SJSA1 (cell line): ENCODE data around the gene IL13RA1. TPM values are rescaled to one million over a fixed set of nuclear protein-coding genes. Genes with fewer than 3 reads are reported as not detected.
"Not testable (repeated sequence)": the region's sequence is repeated elsewhere in the genome, so short reads cannot be mapped to it uniquely, and the experiment has no call there.

ENCODE experiments used
- DNase-seq, 2 experiments: peaks; one replicate each; pipeline ENCODE4 v3.0.0-alpha.2; 2015 to 2020; ENCODE audit warnings: low spot score in 2 of 2, low read depth in 1 of 2
- H3K27ac ChIP-seq: fragments of 250-450 bp; sonication (Bioruptor Pico); 2 replicates; pipeline ENCODE4 v1.5.1; 2020; ENCODE audit warnings: mild to moderate bottlenecking, moderate library complexity
- H3K27me3 ChIP-seq: fragments of 250-450 bp; sonication (Bioruptor Pico); replicated peaks from 2 replicates; pipeline ENCODE4 v1.5.1; 2020; ENCODE audit warnings: mild to moderate bottlenecking, moderate library complexity
- H3K36me3 ChIP-seq: fragments of 250-450 bp; sonication (Bioruptor Pico); 2 replicates; pipeline ENCODE4 v1.5.1; 2020; ENCODE audit warnings: mild to moderate bottlenecking
- H3K4me1 ChIP-seq: fragments of 250-450 bp; sonication (Bioruptor Pico); replicated peaks from 2 replicates; pipeline ENCODE4 v1.6.1; 2021; ENCODE audit warnings: mild to moderate bottlenecking
- H3K4me3 ChIP-seq: fragments of 250-450 bp; sonication (Bioruptor Pico); 2 replicates; pipeline ENCODE4 v1.5.1; 2020; ENCODE audit warnings: mild to moderate bottlenecking
- H3K9me3 ChIP-seq: fragments of 250-450 bp; sonication (Bioruptor Pico); replicated peaks from 2 replicates; pipeline ENCODE4 v1.5.1; 2020; ENCODE audit warnings: mild to moderate bottlenecking
- total RNA-seq: library from RNA; depleted of rRNA; stranded (reverse); fragments of >200 nt; shearing (Covaris generic); gene quantifications from 2 replicates; pipeline ENCODE4 v1.2.3, GENCODE V29; 2014

Gene IL13RA1
- total RNA-seq, 1 experiment from 2014 or later: 52.3 TPM

- no peak for DNase-seq
- H3K27ac ChIP-seq: no peak overlapping the region
- H3K4me3 ChIP-seq: no peak overlapping the region
- no peaks in the 10 kb centered on the region for H3K36me3 ChIP-seq
- H3K4me1 ChIP-seq: no peaks in the 10 kb centered on the region
- no peaks in the 10 kb centered on the region for H3K27me3 ChIP-seq
- no peaks in the 10 kb centered on the region for H3K9me3 ChIP-seq
Observed at GRCh38 chrX:118770133-118770760, 42.8 kb downstream of the IL13RA1 start.

- H3K36me3 ChIP-seq: no peaks in the 10 kb centered on the region
- no peaks in the 10 kb centered on the region for H3K9me3 ChIP-seq
- H3K4me1 ChIP-seq: no peaks in the 10 kb centered on the region
- DNase-seq: no peak
- H3K27ac ChIP-seq: no peak overlapping the region
- H3K27me3 ChIP-seq: no peaks in the 10 kb centered on the region
- H3K4me3 ChIP-seq: no peak overlapping the region
Observed at GRCh38 chrX:118772051-118772450, 44.6 kb downstream of the IL13RA1 start.

- Histone ChIP-seq H3K27ac (no peak overlapping the region), H3K4me3 (no peak overlapping the region), H3K27me3 (no peaks in the 10 kb centered on the region), H3K9me3 (no peaks in the 10 kb centered on the region), H3K4me1 (no peaks in the 10 kb centered on the region), H3K36me3 (no peaks in the 10 kb centered on the region)
- no peak for DNase-seq
Observed at GRCh38 chrX:118773782-118774181, 46.4 kb downstream of the IL13RA1 start.

- no peak overlapping the region for H3K4me3 ChIP-seq
- DNase-seq: no peak
- no peaks in the 10 kb centered on the region for H3K9me3 ChIP-seq
- no peaks in the 10 kb centered on the region for H3K27me3 ChIP-seq
- no peak overlapping the region for H3K27ac ChIP-seq
- H3K4me1 ChIP-seq: no peaks in the 10 kb centered on the region
- no peaks in the 10 kb centered on the region for H3K36me3 ChIP-seq
Observed at GRCh38 chrX:118779581-118779980, 52.2 kb downstream of the IL13RA1 start.

- Histone ChIP-seq H3K27me3 (no peaks in the 10 kb centered on the region), H3K9me3 (no peaks in the 10 kb centered on the region), H3K4me1 (no peaks in the 10 kb centered on the region), H3K27ac (no peak overlapping the region), H3K36me3 (no peaks in the 10 kb centered on the region), H3K4me3 (no peak overlapping the region)
- no peak for DNase-seq
Observed at GRCh38 chrX:118780509-118780908, 53.1 kb downstream of the IL13RA1 start.

GRCh38 chrX:118780911-118781310 lies 53.5 kb downstream of the IL13RA1 start:
- no peak for DNase-seq
- no peak overlapping the region for H3K27ac ChIP-seq

GRCh38 chrX:118795528-118796280 lies 68.3 kb downstream of the IL13RA1 start:
- no peaks in the 10 kb centered on the region for H3K9me3 ChIP-seq
- H3K36me3 ChIP-seq: no peaks in the 10 kb centered on the region
- no peak for DNase-seq
- no peaks in the 10 kb centered on the region for H3K27me3 ChIP-seq
- no peaks in the 10 kb centered on the region for H3K4me1 ChIP-seq
- H3K27ac ChIP-seq: no peak overlapping the region
- H3K4me3 ChIP-seq: no peak overlapping the region

More at GRCh38 chrX:118780911-118781310, 53.5 kb downstream of the IL13RA1 start:
- Histone ChIP-seq H3K36me3 (no peaks in the 10 kb centered on the region), H3K4me3 (no peak overlapping the region), H3K9me3 (no peaks in the 10 kb centered on the region), H3K4me1 (no peaks in the 10 kb centered on the region), H3K27me3 (no peaks in the 10 kb centered on the region)

GRCh38 chrX:118802857-118803256 lies 75.5 kb downstream of the IL13RA1 start:
- no peak overlapping the region for H3K27ac ChIP-seq
- no peaks in the 10 kb centered on the region for H3K27me3 ChIP-seq
- H3K9me3 ChIP-seq: no peaks in the 10 kb centered on the region
- no peaks in the 10 kb centered on the region for H3K36me3 ChIP-seq
- H3K4me3 ChIP-seq: no peak overlapping the region
- H3K4me1 ChIP-seq: no peaks in the 10 kb centered on the region
- DNase-seq: no peak

- no peak overlapping the region for H3K27ac ChIP-seq
- peak in 1 of 2 experiments; percentile 15 for DNase-seq
- H3K9me3 ChIP-seq: no peaks in the 10 kb centered on the region
- no peak overlapping the region for H3K4me3 ChIP-seq
- no peaks in the 10 kb centered on the region for H3K4me1 ChIP-seq
- H3K36me3 ChIP-seq: no peaks in the 10 kb centered on the region
- no peaks in the 10 kb centered on the region for H3K27me3 ChIP-seq
Observed at GRCh38 chrX:118807151-118808017, 80.0 kb downstream of the IL13RA1 start.

- not testable (repeated sequence) for H3K27me3 ChIP-seq, H3K9me3 ChIP-seq, DNase-seq, H3K36me3 ChIP-seq, H3K27ac ChIP-seq, H3K4me1 ChIP-seq, H3K4me3 ChIP-seq
Observed at GRCh38 chrX:118817257-118817656, 89.9 kb downstream of the IL13RA1 start.

- Histone ChIP-seq H3K36me3 (no peaks in the 10 kb centered on the region), H3K27me3 (peaks cover 9% of the 10 kb centered on the region; the same call in 1 of the 2 replicates), H3K4me3 (peak within 1 kb of the TSS; percentile 9; the same call in 1 of the 2 replicates), H3K4me1 (peaks cover 6% of the 10 kb centered on the region), H3K9me3 (no peaks in the 10 kb centered on the region), H3K27ac (no peak within 1 kb of the TSS)
- peak; percentile 2 to 49 for DNase-seq
Observed at GRCh38 chrX:118823263-118824172, 96.1 kb downstream of the IL13RA1 start, which contains the start of gene ZCCHC12. Gene ZCCHC12 (plus strand): TSS chrX:118823824. CDS start chrX:118825245, 1,421 bp downstream.

GRCh38 chrX:118824173-118824730 lies 96.8 kb downstream of the IL13RA1 start:
- no peaks in the 10 kb centered on the region for H3K9me3 ChIP-seq
- no peak for DNase-seq
- no peaks in the 10 kb centered on the region for H3K36me3 ChIP-seq
- H3K27ac ChIP-seq: no peak overlapping the region
- H3K4me3 ChIP-seq: no peak overlapping the region
- peaks cover 9% of the 10 kb centered on the region; the same call in 1 of the 2 replicates for H3K27me3 ChIP-seq
- peaks cover 6% of the 10 kb centered on the region for H3K4me1 ChIP-seq

- peaks cover 6% of the 10 kb centered on the region for H3K4me1 ChIP-seq
- no peaks in the 10 kb centered on the region for H3K36me3 ChIP-seq
- no peak overlapping the region for H3K4me3 ChIP-seq
- peaks cover 9% of the 10 kb centered on the region; the same call in 1 of the 2 replicates for H3K27me3 ChIP-seq
- no peaks in the 10 kb centered on the region for H3K9me3 ChIP-seq
- DNase-seq: no peak
- H3K27ac ChIP-seq: no peak overlapping the region
Observed at GRCh38 chrX:118825227-118825626, 97.8 kb downstream of the IL13RA1 start.
